ENCODE data around the gene SUMO3. TPM values are rescaled to one million over a fixed set of nuclear protein-coding genes. Genes with fewer than 3 reads are reported as not detected.

The SUMO3 gene
- total RNA-seq, 1 experiment from 2014 or later, result 82.9 TPM

GRCh38 chr21:44815852-44816628 is 1.8 kb downstream of the SUMO3 start:
- H4K91ac ChIP-seq (ENCODE audit: insufficient read length, low read depth, low read length), result no peak overlapping the region
- H2BK20ac ChIP-seq (ENCODE audit: low read depth, low read length, poor library complexity, severe bottlenecking), result no peak overlapping the region
- H3K36me3 Mint-ChIP-seq (ENCODE audit: insufficient read depth in 1 of 3, low read depth in 3 of 3), result peaks cover 11 to 29% (median 23%) of the 10 kb centered on the region in 3 experiments
- H3K14ac ChIP-seq (ENCODE audit: insufficient read depth, low read length), result no peak overlapping the region
- DNase-seq, result no peak
- H4K5ac ChIP-seq (ENCODE audit: insufficient read length, low read depth, low read length), result no peak overlapping the region
- no peaks in the 10 kb centered on the region; the same call in 1 of the 2 replicates for H3K27me3 ChIP-seq (ENCODE audit: insufficient read depth, low read length)
- no peak overlapping the region for H3K56ac ChIP-seq (ENCODE audit: insufficient read length, low read depth, low read length)
- H3K4ac ChIP-seq (ENCODE audit: low read depth, low read length), result no peak overlapping the region
- H3K27ac ChIP-seq (ENCODE audit: insufficient read length, low read depth, low read length), result no peak overlapping the region
- H3K79me1 ChIP-seq (ENCODE audit: insufficient read depth, low read depth, low read length, poor library complexity, severe bottlenecking), result peaks cover 2% of the 10 kb centered on the region
- H3K18ac ChIP-seq (ENCODE audit: insufficient read length, low read depth, low read length), result no peak overlapping the region
- H3K9ac ChIP-seq (ENCODE audit: extremely low read depth, insufficient read length, low read length), result no peak overlapping the region
- WGBS (ENCODE audit: extremely low coverage, insufficient read length, low lambda C conversion rate), result no CpG with 5 or more reads among the region's 10 CpGs
- H3T11ph ChIP-seq (ENCODE audit: low read length), result no peak overlapping the region
- peaks cover 8% of the 10 kb centered on the region for H3K23me2 ChIP-seq (ENCODE audit: insufficient read length, low read depth, low read length, poor library complexity, severe bottlenecking)
- no peak overlapping the region for H2AK5ac ChIP-seq (ENCODE audit: insufficient read length, low read length)
- no peak overlapping the region for H2BK12ac ChIP-seq (ENCODE audit: insufficient read length, low read depth, low read length)
- peaks cover 6% of the 10 kb centered on the region for H3K9me3 ChIP-seq (ENCODE audit: control insufficient read depth, low read depth, low read length)
- no peaks in the 10 kb centered on the region for H3K4me1 ChIP-seq (ENCODE audit: insufficient read depth, low read length)
- H3K4me3 Mint-ChIP-seq, result peak overlapping the region; percentile 57 to 77
- H4K20me1 ChIP-seq (ENCODE audit: control insufficient read depth, insufficient read depth, insufficient read length), result no peaks in the 10 kb centered on the region
- peaks cover 2% of the 10 kb centered on the region; the same call in 1 of the 2 replicates for H3K79me2 ChIP-seq (ENCODE audit: insufficient read depth, low read length)
- peaks cover 17 to 21% of the 10 kb centered on the region in 2 experiments for H3K9me3 Mint-ChIP-seq
- TF ChIP-seq CTCF (conservative IDR thresholded peaks at IDR 0.05), result no peak
- H4K8ac ChIP-seq (replicated peaks; ENCODE audit: insufficient read length, low read depth, low read length), result no peak overlapping the region
- H2BK120ac ChIP-seq (ENCODE audit: low read depth, low read length, poor library complexity, severe bottlenecking), result no peak overlapping the region
- no peak overlapping the region for H2AFZ ChIP-seq (ENCODE audit: low read length)
- H3K27me3 Mint-ChIP-seq (ENCODE audit: low read depth), result peaks cover 22% of the 10 kb centered on the region
- H2BK5ac ChIP-seq (ENCODE audit: insufficient read length, low read length), result no peak overlapping the region
- H3K4me2 ChIP-seq (ENCODE audit: insufficient read depth, insufficient read length, low read length), result no peak overlapping the region
- H2BK15ac ChIP-seq (ENCODE audit: low read depth, low read length), result no peak overlapping the region
- H3K27ac Mint-ChIP-seq, result peak overlapping the region in 1 of 3 experiments; percentile 55; a peak in 1 of 7 replicates
- H3K23ac ChIP-seq (ENCODE audit: insufficient read length, low read depth, low read length), result no peak overlapping the region
- peaks cover 15 to 20% of the 10 kb centered on the region in 2 experiments for H3K4me1 Mint-ChIP-seq
